ENCODE data around the gene PDSS2.
"Not testable (repeated sequence)": the region's sequence is repeated elsewhere in the genome, so short reads cannot be mapped to it uniquely, and the experiment has no call there.

Gene PDSS2

GRCh38 chr6:107413966-107414645, 45.3 kb downstream of the PDSS2 start:
- DNase-seq = no peak

DNA sequence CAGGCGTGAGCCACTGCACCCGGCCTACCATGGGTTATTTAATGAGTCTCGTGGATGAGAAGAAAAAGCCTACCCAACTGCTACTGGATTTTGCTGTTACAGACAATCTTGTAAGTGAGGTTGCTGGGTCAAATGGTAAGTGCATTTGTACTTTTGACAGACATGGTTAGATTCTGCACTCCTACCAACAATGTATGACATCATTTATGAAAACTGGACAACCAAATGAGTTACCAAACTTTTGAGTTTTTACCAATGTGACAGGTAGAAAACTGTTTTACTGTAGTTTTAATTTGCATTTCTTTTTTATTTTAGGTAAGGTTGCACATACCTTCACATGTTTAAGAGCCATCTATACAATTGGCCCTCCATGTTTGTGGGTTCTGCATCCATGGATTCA, 48.2 kb downstream of the PDSS2 start:
- no peak for DNase-seq

DNA sequence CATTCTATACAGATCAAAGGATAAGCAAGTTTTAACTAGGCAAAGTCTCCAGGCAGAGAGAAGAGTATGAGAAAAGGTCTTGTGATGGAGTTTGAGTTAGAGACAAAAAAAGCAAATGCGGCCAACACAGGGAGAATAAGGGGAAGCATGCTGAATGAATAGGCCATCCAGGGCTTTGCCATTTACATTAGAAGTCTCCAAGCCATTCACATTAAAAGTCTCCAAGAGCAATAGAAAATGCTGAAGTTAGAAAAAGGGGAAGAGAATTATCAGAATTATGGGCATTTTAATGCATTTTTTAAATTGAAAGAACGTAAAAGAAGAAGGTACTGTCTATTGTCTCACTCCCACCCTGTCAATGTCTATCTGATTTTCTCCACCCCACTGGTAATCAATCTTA, 49.4 kb downstream of the PDSS2 start:
- DNase-seq = no peak

DNA sequence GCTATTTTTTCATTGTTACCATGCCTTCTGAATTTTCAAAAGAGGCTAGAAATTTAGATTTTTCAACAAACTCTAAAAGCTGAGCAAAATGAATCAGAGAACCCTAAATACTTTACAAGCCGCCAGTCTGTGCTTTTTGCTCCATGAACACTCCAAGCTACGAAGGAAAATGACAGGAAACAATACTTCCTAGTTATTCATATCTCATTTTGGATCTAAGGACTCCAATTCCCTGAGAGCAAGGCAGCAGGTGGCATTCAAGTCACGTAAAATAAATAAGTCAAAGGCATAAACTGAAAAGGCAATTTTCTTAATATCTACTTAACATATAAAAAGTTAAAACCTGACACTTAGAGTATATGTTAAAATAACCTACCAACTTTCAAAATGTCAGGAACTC, 50.6 kb downstream of the PDSS2 start:
- DNase-seq = no peak

DNA sequence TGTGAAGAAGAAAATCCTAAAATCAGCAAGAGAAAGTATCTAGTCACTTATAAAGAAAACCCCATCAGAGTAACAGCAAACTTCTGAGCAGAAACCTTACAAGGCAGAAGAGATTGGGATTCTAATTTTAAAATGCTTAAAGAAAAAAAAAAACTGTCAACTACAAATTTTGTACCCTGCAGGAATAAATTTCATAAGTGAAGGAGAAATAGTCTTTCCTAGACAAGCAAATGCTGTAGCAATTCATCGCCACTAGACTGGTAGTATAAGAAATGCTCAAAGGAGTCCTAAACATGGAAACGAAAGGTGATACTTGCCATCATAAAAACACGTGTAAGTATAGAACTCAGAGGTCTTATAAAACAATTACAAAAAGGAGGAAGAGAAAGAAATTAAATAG, 54.4 kb downstream of the PDSS2 start:
- no peak for DNase-seq

DNA sequence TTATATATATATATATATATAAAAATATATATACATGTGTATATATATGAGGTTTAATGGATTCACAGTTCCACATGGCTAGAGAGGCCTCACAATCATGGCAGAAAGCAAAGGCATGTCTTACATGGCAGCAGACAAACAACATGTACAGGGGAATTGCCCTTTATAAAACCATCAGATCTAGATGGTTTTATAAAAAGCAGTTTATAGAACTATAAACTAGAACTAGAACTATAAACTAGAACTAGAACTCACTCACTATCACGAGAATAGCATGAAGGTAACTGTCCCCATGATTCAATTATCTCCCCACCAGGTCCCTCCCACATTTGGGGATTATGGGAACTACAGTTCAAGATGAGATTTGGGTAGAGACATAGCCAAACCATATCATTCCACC, 56.8 kb downstream of the PDSS2 start:
- no peak for DNase-seq

DNA sequence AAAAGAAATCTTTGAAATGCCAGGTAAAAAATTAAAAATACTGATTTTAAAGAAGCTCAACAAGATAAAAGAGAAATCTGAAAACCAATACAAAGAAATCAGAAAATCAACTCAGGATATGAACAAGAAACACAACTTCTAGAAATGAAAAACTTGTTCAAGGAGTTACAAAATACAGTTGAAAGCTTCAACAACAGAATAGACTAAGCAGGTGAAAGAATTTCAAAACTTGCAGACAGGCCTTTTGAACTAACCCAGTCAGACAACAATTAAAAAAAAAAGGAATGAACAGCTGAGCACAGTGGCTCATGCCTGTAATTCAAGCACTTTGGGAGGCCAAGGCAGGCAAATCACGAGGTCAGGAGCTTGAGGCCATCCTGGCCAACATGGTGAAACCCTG, 57.8 kb downstream of the PDSS2 start:
- no peak for DNase-seq

GRCh38 chr6:107400616-107401147, 58.7 kb downstream of the PDSS2 start:
- no peak for DNase-seq

DNA sequence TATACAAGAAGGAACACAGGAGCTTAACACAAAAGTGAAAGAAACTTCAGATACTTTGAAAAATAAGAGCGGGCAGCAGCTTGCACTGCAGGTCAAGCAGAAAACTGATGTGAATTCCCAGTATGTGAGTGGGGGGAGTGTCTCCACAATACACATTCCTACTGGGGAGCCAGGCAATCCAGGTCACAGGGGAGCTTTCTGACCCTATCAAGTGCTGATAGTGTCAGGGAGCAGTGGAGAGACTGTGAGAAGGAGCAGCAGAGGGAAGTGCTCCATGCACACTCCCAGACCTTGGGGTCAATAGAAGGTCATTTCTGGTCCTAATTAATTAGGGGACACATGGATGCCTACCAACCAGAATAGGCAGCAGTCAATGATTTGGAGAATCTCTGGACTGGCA, 59.4 kb downstream of the PDSS2 start:
- DNase-seq = no peak

DNA sequence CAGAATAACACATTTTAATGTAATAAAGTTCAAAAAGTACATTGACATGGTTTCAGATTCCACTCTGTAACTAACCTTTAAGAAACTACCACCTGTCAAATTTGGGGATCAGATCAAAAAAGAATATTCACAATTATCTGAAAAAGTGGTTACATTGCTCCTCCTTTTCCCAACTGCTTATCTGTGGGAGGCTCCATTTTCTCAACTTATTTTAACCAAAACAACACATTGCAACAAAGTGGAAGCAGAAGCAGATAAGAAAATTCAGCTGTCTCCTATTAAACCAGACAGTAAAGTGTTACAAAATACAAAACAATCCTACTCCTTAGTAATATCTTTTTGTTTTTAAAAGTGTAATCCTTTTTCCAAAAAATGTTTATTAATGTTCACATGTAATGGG, 61.4 kb downstream of the PDSS2 start:
- no peak for DNase-seq

GRCh38 chr6:107396211-107396610, 63.2 kb downstream of the PDSS2 start:
- no peak for DNase-seq

- DNase-seq = no peak
These were observed 67.3 kb downstream of the PDSS2 start for GRCh38 chr6:107392069-107392468.

DNA sequence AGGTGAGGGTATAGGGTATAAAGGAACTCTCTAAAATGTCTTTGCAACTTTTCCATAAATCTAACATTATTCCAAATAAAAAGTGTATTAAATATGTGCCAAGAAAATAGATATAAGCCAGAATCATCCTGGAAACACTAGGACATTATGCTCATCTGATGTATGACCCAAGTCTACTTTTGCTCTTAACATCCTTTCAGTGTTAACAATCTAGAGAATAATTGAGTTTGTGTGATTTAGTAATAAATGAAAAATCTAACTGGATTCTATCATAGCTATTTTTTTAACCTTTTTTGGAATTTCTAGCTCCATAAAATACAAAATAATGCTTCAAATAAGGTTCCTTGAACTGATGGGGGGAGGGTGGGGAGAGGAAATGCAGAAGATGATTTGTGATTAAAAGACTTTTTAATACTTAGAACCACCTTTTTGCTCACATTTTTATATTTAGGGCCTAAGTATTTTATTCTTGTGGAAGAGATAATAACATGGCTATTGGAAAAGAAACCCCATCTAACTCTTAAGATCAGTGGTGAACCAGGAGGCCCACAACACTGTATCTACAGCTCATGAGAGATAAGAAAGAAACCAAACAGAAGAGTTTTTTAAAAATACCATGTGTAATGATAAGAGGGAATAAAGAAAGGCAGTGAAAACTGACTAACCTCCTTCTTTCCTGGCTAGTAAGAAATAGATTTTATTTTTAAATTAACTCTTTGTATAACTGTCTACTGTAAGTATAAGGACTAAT, 68.5 kb downstream of the PDSS2 start:
- no peak for DNase-seq

- no peak for DNase-seq
These were observed 69.3 kb downstream of the PDSS2 start for GRCh38 chr6:107390056-107390455.

GRCh38 chr6:107386904-107387303, 72.5 kb downstream of the PDSS2 start:
- no peak for DNase-seq

GRCh38 chr6:107386340-107386739, 73.0 kb downstream of the PDSS2 start:
- DNase-seq = no peak

DNA sequence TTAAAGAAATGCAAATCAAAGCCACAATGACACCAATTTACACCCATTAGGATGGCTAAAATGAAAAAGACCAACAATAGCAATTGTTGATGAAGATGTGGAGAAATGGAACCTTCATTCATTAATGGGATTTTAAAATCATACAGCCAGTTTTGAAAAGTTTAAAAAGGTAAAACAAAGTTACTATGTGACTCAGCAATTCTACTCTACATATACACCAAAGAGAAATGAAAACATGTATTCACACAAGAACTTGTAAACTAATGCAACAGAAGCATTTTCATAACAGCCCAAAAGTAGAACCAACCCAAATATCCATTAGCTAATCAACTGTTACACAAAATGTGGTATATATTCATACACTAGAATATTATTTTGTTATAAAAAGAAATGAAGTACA, 75.7 kb downstream of the PDSS2 start:
- no peak for DNase-seq

GRCh38 chr6:107374264-107374663, 85.1 kb downstream of the PDSS2 start:
- no peak for DNase-seq

- DNase-seq = no peak
These were observed 89.9 kb downstream of the PDSS2 start for GRCh38 chr6:107369493-107369892.

GRCh38 chr6:107368471-107368870, 90.9 kb downstream of the PDSS2 start:
- DNase-seq = no peak

DNA sequence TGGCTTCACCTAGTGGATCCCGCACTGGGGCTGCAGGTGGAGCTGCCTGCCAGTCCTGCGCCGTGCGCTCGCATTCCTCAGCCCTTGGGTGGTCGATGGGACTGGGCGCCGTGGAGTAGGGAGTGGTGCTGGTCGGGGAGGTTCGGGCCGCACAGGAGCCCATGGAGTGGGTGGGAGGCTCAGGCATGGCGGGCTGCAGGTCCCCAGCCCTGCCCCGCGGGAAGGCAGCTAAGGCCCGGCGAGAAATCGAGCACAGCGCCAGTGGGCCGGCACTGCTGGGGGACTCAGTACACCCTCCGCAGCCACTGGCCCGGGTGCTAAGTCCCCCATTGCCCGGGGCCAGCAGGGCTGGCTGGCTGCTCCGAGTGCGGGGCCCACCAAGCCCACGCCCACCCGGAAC, 95.2 kb downstream of the PDSS2 start:
- DNase-seq = not testable (repeated sequence)

- no peak for DNase-seq
These were observed 97.4 kb downstream of the PDSS2 start for GRCh38 chr6:107361753-107362604.

GRCh38 chr6:107360476-107360875, 98.9 kb downstream of the PDSS2 start:
- DNase-seq = no peak

DNA sequence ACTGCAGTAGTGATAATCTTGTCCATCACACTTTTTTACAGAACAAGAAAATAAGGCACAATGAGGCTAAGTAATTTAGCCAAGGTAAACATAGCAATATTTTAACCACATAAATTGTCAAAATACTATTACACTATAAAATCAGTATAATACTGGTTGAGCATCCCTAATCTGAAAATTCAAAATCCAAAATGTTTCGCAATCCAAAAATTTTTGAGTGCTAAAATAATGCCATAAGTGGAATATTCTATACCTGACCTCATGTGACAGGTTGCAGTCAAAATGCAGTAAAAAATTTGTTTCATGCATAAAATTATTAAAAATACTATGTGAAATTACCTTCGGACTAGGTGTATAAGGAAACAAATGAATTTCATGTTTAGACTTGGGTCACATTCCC, 101.5 kb downstream of the PDSS2 start:
- no peak for DNase-seq
